HG02884 (cell line): ENCODE measurements around the gene TTLL11.
"Not testable (repeated sequence)": the region's sequence is repeated elsewhere in the genome, so short reads cannot be mapped to it uniquely, and the experiment has no call there.

Experiments
- ATAC-seq: cut with Tn5 transposase; IDR thresholded peaks from one replicate; pipeline ENCODE4 v1.9.1; 2021; ENCODE audit warnings: mild to moderate bottlenecking, moderate library complexity; ENCODE audit not compliant: unreplicated experiment

The TTLL11 gene

GRCh38 chr9:121914604-121915303, 178.4 kb downstream of the TTLL11 start:
- no peak for ATAC-seq

GRCh38 chr9:121914017-121914595, 179.0 kb downstream of the TTLL11 start:
- ATAC-seq = no peak

GRCh38 chr9:121912812-121913627, 180.1 kb downstream of the TTLL11 start:
- no peak for ATAC-seq

DNA sequence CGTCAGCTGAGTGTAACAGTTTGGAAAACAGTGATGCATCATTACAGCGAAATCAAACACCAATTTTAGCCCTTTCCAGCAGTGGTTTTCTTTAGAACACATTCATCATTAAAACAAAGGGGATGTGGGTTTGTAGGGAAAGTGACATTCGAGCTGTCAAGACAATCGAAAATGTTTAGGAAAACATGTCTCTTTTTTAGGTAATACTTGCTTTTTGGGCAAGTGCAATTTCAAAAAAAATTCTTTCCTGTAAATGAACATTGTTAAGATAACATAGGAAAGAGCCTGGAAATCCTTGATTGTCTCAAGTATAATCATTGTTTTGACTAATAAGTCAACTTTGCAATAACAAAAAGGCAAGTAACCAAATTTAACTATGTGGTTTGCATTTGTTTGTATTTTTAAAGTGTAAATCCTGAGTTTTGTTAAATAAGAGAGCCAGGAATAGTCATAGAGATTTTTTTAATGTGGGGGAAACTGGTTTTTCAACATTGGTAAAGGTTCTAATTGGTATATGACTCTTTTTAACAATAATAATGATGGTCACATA, 182.5 kb downstream of the TTLL11 start:
- no peak for ATAC-seq

DNA sequence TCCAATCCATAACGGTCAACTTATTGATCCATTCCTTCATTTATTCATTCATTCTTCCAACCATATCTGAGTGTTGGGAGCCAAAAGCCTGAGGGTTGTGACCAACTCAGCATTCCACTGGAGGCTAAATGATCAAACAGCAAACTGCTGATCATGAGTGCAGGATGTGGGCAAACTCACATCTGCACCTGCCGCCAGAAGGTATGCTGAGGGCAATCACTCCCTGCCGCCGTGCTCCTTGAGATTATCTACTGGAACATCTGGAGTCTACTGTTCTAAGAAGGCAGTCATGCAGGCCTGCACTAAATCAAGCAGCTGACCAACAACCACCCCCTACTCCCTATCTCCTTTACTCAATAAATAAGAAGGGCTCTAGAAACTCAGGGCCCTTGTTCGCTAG, 184.0 kb downstream of the TTLL11 start:
- no peak for ATAC-seq

- ATAC-seq = no peak
Measured at GRCh38 chr9:121906074-121906870, 186.8 kb downstream of the TTLL11 start.

- no peak for ATAC-seq
Measured at GRCh38 chr9:121902461-121903135, 190.5 kb downstream of the TTLL11 start.

- no peak for ATAC-seq
Measured at GRCh38 chr9:121901616-121902015, 191.5 kb downstream of the TTLL11 start.

DNA sequence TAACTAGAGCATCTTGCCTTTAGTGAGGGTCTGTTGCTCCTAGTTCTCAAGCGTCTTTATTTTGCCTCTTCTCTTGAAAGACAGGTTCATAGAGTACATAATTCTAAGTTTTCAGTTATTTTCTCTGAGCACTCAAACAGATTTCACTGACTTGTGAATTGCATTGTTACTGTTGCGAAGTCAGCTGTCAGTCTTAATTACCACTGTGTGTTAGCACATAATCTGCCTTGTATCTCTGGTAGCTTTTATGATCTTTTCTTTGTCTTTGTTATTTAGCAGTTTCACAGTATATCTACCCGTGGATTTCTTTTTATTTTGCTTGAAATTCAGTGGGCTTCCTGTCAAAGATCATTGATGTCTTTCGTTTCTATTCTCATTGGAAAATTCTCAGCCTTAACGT, 192.9 kb downstream of the TTLL11 start:
- ATAC-seq = no peak

- no peak for ATAC-seq
Measured at GRCh38 chr9:121898856-121899255, 194.3 kb downstream of the TTLL11 start.

DNA sequence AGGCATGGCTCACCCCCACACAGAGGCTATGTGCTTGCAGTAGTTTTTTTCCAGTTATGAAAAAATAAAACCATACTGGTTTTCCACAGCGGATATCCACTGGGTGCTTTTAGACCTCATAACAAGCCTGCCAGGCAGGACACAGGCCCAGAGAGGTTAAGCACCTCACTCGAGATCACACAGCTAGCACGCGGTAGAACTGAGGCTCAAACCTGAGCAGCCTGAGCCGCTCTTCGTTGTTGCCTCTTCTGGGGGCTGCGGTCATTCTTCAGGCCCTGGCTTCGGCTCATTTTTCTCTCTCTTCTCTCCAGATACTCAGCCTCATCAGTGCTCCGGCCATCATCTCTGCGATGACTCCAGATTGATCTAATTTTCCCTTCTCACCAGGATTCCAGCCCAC, 196.0 kb downstream of the TTLL11 start:
- no peak for ATAC-seq

DNA sequence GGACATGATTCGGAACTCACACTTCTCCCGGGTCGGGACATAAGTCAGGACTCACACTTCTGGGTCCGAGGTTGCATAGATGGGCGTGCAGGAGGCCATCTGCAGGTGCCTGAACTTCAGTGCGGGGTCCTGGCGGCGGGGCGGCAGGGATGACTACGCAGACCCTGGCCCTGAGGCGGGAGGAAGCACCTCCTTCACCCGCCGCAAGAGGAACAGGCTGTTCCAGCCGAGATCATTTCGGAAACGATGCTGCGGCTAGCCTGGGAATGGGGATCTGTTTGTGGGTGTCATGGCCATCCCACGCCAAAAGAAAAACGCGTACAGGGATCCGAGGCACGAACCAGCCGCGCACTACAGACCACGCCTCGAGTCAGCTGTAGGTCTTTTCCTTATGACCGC, 196.6 kb downstream of the TTLL11 start:
- ATAC-seq = no peak

DNA sequence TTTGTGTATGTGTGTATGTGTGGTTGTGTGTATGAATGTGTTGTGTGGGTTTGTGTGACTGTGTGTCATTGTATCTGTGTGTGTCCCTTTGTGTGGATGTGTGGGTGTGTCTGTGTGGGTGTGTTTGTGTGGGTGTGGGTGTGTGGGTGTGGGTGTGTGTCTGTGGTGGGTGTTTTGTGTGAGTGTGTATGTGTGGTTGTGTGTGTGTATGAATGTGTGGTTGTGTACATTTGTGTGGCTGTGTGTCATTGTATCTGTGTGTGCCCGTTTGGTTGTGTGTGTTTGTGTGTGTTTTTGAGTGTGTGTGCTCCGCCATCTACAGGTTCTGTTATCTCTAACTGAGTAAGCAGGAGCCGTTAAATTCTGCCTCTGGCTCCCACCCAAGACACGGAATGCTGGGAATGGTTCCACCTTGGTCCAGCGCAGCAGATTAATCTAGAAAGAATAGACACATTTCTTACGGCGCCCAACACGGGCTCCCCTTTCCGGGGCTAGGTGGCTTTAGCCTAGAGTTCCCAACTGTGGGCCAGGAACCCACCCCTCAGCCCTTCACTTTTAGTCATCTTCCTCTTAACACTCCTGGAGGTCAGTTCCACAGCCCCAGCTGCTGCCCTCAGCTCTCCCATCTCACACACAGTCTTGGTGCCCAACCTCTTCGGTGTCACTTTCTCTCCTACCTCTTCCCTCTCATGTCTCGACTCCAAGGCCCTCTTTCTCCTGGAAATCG, 197.1 kb downstream of the TTLL11 start:
- ATAC-seq = no peak

DNA sequence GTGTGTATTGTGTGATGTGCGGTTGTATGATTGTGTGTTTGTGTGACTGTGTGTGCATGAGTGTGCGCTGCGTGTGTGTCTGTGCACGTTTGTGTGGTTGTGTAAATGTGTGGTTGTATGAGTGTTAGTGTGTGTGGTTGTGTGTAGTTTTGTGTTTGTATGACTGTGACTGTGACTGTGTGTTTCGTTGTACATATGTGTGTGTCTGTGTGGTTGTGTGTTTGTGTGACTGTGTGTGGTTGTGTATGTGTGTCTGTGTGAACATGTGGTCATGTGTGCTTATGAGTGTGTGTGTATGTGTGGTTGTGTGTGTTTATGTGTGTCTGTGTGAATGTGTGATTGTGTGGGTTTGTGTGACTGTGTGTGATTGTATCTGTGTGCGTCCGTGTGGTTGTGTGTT, 197.8 kb downstream of the TTLL11 start:
- ATAC-seq = no peak

DNA sequence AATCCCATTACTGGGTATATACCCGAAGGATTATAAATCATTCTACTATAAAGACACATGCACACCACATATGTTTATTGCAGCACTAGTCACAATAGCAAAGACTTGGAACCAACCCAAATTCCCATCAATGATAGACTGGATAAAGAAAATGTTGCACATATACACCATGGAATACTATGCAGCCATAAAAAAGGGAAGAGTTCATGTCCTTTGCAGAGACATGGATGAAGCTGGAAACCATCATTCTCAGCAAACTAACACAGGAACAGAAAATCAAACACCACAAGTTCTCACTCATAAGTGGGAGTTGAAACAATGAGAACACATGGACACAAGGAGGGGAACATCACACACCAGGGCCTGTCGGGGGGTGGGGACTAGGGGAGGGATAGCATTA, 198.7 kb downstream of the TTLL11 start:
- not testable (repeated sequence) for ATAC-seq

DNA sequence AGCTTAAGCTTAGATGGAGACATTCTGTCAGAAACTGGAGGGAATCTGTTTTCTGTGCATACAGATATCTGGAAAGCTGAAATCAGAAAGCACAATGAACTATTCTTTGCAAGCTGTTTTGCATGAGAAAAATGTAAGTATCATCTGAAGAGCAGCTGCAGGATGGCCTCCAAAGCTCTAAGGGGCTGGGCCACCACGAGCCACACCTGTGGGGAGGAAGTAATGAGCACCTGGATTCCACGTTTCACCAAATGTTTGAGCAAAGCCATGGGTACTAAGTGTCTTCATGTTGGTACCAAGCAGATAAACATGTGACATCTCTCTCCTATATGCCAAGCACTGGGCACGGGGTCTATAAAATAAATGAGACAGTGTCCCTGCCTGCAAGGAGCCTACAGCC, 199.3 kb downstream of the TTLL11 start:
- ATAC-seq = no peak

- no peak for ATAC-seq
Measured at GRCh38 chr9:121892706-121893105, 200.4 kb downstream of the TTLL11 start.

GRCh38 chr9:121890746-121891145, 202.4 kb downstream of the TTLL11 start:
- ATAC-seq = no peak

DNA sequence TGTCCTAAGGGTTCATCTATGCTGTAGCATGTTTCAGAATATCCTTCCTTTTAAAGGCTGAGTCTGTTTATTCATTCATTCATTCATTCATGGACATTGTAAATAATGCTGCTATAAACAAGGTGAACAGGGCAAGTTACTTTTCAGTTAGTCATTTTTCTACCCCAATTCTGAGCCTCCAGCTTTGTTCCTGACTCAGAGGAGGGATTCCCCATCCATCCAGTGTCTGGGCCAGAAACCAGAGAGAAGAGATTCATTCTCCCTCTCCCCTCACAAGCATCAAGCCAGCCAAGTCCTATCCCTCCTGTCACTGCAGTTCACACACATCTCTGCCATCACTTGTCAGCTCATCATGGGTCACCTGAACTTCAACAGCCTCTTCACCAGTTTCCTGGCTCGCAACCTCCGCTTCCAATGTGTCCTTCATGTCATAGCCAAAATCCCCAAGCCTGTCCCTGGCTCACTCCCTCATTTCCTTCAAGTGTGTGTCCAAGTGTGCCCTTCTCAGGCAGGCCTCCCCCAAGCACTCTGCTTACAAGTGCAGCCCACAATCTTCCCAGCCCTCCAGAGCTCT, 203.0 kb downstream of the TTLL11 start:
- ATAC-seq = no peak

- ATAC-seq = no peak
Measured at GRCh38 chr9:121888438-121888775, 204.7 kb downstream of the TTLL11 start.
